ENCODE data around the gene AKR1C8. TPM values are rescaled to one million over a fixed set of nuclear protein-coding genes. Genes with fewer than 3 reads are reported as not detected.

AKR1C8 gene
- total RNA-seq, 1 experiment from 2014 or later = not detected

- POLR2A ChIA-PET = no interaction called here
- TF ChIP-seq POLR2AphosphoS5 (IDR thresholded peaks at IDR 0.05; ENCODE audit: low read depth, low read length) = no peak
- no peak for TF ChIP-seq EZH2 (IDR thresholded peaks at IDR 0.05)
- no peak for TF ChIP-seq SRF (IDR thresholded peaks at IDR 0.05; ENCODE audit: low read depth)
- TF ChIP-seq, protein P1, sequence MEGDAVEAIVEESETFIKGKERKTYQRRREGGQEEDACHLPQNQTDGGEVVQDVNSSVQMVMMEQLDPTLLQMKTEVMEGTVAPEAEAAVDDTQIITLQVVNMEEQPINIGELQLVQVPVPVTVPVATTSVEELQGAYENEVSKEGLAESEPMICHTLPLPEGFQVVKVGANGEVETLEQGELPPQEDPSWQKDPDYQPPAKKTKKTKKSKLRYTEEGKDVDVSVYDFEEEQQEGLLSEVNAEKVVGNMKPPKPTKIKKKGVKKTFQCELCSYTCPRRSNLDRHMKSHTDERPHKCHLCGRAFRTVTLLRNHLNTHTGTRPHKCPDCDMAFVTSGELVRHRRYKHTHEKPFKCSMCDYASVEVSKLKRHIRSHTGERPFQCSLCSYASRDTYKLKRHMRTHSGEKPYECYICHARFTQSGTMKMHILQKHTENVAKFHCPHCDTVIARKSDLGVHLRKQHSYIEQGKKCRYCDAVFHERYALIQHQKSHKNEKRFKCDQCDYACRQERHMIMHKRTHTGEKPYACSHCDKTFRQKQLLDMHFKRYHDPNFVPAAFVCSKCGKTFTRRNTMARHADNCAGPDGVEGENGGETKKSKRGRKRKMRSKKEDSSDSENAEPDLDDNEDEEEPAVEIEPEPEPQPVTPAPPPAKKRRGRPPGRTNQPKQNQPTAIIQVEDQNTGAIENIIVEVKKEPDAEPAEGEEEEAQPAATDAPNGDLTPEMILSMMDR (IDR thresholded peaks at IDR 0.05 in 2 of 3, conservative IDR thresholded peaks at IDR 0.05 in 1 of 3; ENCODE audit: borderline replicate concordance in 1 of 3, insufficient read depth in 1 of 3, low read depth in 2 of 3, low read length in 2 of 3) = no peak
- no peak for TF ChIP-seq FOSL1 (IDR thresholded peaks at IDR 0.05; ENCODE audit: low read depth)
- TF ChIP-seq EZH2phosphoT487 (IDR thresholded peaks at IDR 0.05; ENCODE audit: borderline replicate concordance) = no peak
- TF ChIP-seq, protein P2, sequence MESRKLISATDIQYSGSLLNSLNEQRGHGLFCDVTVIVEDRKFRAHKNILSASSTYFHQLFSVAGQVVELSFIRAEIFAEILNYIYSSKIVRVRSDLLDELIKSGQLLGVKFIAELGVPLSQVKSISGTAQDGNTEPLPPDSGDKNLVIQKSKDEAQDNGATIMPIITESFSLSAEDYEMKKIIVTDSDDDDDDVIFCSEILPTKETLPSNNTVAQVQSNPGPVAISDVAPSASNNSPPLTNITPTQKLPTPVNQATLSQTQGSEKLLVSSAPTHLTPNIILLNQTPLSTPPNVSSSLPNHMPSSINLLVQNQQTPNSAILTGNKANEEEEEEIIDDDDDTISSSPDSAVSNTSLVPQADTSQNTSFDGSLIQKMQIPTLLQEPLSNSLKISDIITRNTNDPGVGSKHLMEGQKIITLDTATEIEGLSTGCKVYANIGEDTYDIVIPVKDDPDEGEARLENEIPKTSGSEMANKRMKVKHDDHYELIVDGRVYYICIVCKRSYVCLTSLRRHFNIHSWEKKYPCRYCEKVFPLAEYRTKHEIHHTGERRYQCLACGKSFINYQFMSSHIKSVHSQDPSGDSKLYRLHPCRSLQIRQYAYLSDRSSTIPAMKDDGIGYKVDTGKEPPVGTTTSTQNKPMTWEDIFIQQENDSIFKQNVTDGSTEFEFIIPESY (IDR thresholded peaks at IDR 0.05; ENCODE audit: extremely low read depth, insufficient replicate concordance, low read length) = no peak
- TF ChIP-seq POLR2A (IDR thresholded peaks at IDR 0.05; ENCODE audit: borderline replicate concordance, extremely low read depth, insufficient read depth, insufficient read length) = no peak
- no peak for TF ChIP-seq TCF7L2 (IDR thresholded peaks at IDR 0.05; ENCODE audit: borderline replicate concordance, extremely low read depth, insufficient read depth, insufficient read length)
- TF ChIP-seq CBX3 (IDR thresholded peaks at IDR 0.05; ENCODE audit: low read depth) = no peak
- no peak for TF ChIP-seq ELF1 (IDR thresholded peaks at IDR 0.05; ENCODE audit: borderline replicate concordance, low read depth)
- no peak for TF ChIP-seq REST (IDR thresholded peaks at IDR 0.05; ENCODE audit: low read depth)
- no peaks in the 10 kb centered on the region for H3K36me3 ChIP-seq (ENCODE audit: control insufficient read depth in 1 of 2, insufficient read depth in 2 of 2, low read length in 2 of 2)
- RAD21 ChIA-PET (ENCODE audit: low non-redundant PET in 1 of 2, low total read pairs in 2 of 2, uncharacterized antibody in 2 of 2, unreplicated experiment in 2 of 2) = no interaction called here
- no peak overlapping the region for H3K4me3 ChIP-seq (replicated peaks in 1 of 2; ENCODE audit: low read depth in 1 of 2, low read length in 2 of 2)
- H3K27ac ChIP-seq (ENCODE audit: low read depth, low read length) = no peak overlapping the region
- intact Hi-C loops (cut with micrococcal nuclease) = no loop called here
- no peak overlapping the region for H3K9ac ChIP-seq (ENCODE audit: low read length)
- no peak for DNase-seq (ENCODE audit: low read depth, low spot score)
- no peaks in the 10 kb centered on the region for H3K79me2 ChIP-seq (ENCODE audit: insufficient read depth, low read length)
- no peaks in the 10 kb centered on the region for H3K9me2 ChIP-seq (ENCODE audit: insufficient read depth)
- H3K9me3 ChIP-seq (ENCODE audit: control insufficient read depth in 1 of 2, insufficient read depth in 1 of 2, low read depth in 1 of 2, low read length in 2 of 2) = no peaks in the 10 kb centered on the region
- no peak overlapping the region for H2AFZ ChIP-seq (ENCODE audit: low read depth, low read length, poor library complexity, severe bottlenecking)
- H3K4me2 ChIP-seq (ENCODE audit: low read length) = no peak overlapping the region
- no peaks in the 10 kb centered on the region for H4K20me1 ChIP-seq (ENCODE audit: insufficient read depth)
- no peak for ATAC-seq
- H3K4me1 ChIP-seq (ENCODE audit: control insufficient read depth in 1 of 2, insufficient read depth in 2 of 2, low read length in 2 of 2) = no peaks in the 10 kb centered on the region
- CTCF ChIA-PET = no interaction called here
- no TSS peak for BruUV-seq (replicated peaks)
- no peaks in the 10 kb centered on the region for H3K27me3 ChIP-seq (ENCODE audit: insufficient read depth, low read length)
These were observed 31.9 kb upstream of the AKR1C8 start for GRCh38 chr10:5216801-5217200.

Data from HCT116 (cell line).